Measurements from ENCODE around the gene DDX11. TPM values are rescaled to one million over a fixed set of nuclear protein-coding genes. Genes with fewer than 3 reads are reported as not detected.

Gene DDX11
- total and polyA plus RNA-seq, 2 donors (not counting 1 experiment from before 2014, with no cell fraction given), result 4.4 to 13.2 TPM

DNA sequence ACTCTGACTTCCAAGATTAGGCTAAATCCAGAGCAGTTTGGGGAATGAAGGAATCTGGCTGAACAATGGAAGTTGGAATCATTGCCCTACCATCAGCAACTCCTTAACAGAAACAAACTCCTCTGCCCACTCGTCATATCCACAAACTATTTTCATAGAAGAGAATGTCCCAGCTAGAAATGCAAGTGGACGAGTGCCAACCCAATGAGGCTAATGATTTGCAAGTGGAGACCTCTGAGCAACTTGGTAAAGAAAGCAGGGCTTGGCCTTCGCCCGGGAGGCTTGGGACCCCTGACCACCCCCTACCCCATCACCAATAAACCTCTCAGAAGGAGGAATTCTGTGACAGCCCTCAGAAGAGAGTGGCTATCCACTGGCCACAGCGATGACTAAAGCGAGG is 40.0 kb upstream of the DDX11 start:
- no peak overlapping the region for H3K4me3 ChIP-seq (replicated peaks in 1 of 4; ENCODE audit: control extremely low read depth in 1 of 4, insufficient read depth in 1 of 4, low read depth in 3 of 4, low read length in 4 of 4)
- H3K4me1 ChIP-seq (ENCODE audit: control insufficient read depth, extremely low read depth, insufficient read depth, low read length), result no peaks in the 10 kb centered on the region
- TF ChIP-seq EZH2 (IDR thresholded peaks at IDR 0.05; ENCODE audit: low read length, missing control alignments), result no peak
- TF ChIP-seq, protein P1, sequence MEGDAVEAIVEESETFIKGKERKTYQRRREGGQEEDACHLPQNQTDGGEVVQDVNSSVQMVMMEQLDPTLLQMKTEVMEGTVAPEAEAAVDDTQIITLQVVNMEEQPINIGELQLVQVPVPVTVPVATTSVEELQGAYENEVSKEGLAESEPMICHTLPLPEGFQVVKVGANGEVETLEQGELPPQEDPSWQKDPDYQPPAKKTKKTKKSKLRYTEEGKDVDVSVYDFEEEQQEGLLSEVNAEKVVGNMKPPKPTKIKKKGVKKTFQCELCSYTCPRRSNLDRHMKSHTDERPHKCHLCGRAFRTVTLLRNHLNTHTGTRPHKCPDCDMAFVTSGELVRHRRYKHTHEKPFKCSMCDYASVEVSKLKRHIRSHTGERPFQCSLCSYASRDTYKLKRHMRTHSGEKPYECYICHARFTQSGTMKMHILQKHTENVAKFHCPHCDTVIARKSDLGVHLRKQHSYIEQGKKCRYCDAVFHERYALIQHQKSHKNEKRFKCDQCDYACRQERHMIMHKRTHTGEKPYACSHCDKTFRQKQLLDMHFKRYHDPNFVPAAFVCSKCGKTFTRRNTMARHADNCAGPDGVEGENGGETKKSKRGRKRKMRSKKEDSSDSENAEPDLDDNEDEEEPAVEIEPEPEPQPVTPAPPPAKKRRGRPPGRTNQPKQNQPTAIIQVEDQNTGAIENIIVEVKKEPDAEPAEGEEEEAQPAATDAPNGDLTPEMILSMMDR (conservative IDR thresholded peaks at IDR 0.05 in 1 of 2, IDR thresholded peaks at IDR 0.05 in 1 of 2; ENCODE audit: low read depth in 1 of 2, low read length in 2 of 2), result no peak
- no peaks in the 10 kb centered on the region for H3K9me3 ChIP-seq (ENCODE audit: control insufficient read depth, insufficient read depth, low read depth, low read length)
- no peaks in the 10 kb centered on the region for H3K27me3 ChIP-seq (ENCODE audit: control insufficient read depth, insufficient read depth, low read length)
- no peak overlapping the region for H3K4me2 ChIP-seq (ENCODE audit: extremely low read depth, insufficient read depth, low read length)
- H4K20me1 ChIP-seq (ENCODE audit: control insufficient read depth, extremely low read depth, insufficient read depth, low read length), result no peaks in the 10 kb centered on the region
- no peaks in the 10 kb centered on the region for H3K36me3 ChIP-seq (ENCODE audit: control insufficient read depth, insufficient read depth, low read length)
- no peak overlapping the region for H3K27ac ChIP-seq (ENCODE audit: insufficient read depth, low read length)
- DNase-seq (ENCODE audit: low read depth in 2 of 2), result peak in 1 of 2 donors; percentile 22
- no peaks in the 10 kb centered on the region for H3K79me2 ChIP-seq (ENCODE audit: control insufficient read depth, insufficient read depth, low read length)
- H2AFZ ChIP-seq (ENCODE audit: low read length), result no peak overlapping the region
- H3K9ac ChIP-seq (ENCODE audit: insufficient read depth, low read length), result no peak overlapping the region

DNA sequence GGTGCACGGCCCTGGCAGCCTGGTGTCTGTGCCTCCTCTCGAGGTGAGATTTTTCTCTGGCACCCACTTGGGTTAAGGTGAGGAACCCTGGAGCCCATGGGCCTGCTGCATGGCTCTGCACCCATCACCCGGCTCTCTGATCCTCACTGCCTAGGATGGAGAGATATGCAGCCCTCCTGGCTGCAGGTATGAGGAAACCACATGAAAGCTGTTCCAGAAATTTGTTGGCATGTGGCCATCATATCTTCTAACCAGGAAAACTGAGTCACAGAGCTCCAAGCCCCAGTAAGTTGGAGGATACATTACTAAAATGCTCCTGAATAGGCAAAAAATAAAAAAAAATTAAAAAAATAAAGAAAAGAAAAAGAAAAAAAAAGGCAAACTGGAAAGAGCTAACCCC is 39.3 kb upstream of the DDX11 start:
- Histone ChIP-seq H3K9ac (ENCODE audit: insufficient read depth, low read length) (no peak overlapping the region), H3K9me3 (ENCODE audit: control insufficient read depth, insufficient read depth, low read depth, low read length) (no peaks in the 10 kb centered on the region), H3K27me3 (ENCODE audit: control insufficient read depth, insufficient read depth, low read length) (no peaks in the 10 kb centered on the region), H2AFZ (ENCODE audit: low read length) (no peak overlapping the region), H3K4me1 (ENCODE audit: control insufficient read depth, extremely low read depth, insufficient read depth, low read length) (no peaks in the 10 kb centered on the region), H3K36me3 (ENCODE audit: control insufficient read depth, insufficient read depth, low read length) (no peaks in the 10 kb centered on the region), H3K79me2 (ENCODE audit: control insufficient read depth, insufficient read depth, low read length) (no peaks in the 10 kb centered on the region), H3K4me3 (replicated peaks in 1 of 4; ENCODE audit: control extremely low read depth in 1 of 4, insufficient read depth in 1 of 4, low read depth in 3 of 4, low read length in 4 of 4) (no peak overlapping the region), H3K4me2 (ENCODE audit: extremely low read depth, insufficient read depth, low read length) (no peak overlapping the region), H3K27ac (ENCODE audit: insufficient read depth, low read length) (no peak overlapping the region), H4K20me1 (ENCODE audit: control insufficient read depth, extremely low read depth, insufficient read depth, low read length) (no peaks in the 10 kb centered on the region)
- no peak for TF ChIP-seq EZH2 (IDR thresholded peaks at IDR 0.05; ENCODE audit: low read length, missing control alignments)
- TF ChIP-seq, protein P1 (conservative IDR thresholded peaks at IDR 0.05 in 1 of 2, IDR thresholded peaks at IDR 0.05 in 1 of 2; ENCODE audit: low read depth in 1 of 2, low read length in 2 of 2), result no peak
- peak in 1 of 2 donors; percentile 38 for DNase-seq (ENCODE audit: low read depth in 2 of 2)

DNA sequence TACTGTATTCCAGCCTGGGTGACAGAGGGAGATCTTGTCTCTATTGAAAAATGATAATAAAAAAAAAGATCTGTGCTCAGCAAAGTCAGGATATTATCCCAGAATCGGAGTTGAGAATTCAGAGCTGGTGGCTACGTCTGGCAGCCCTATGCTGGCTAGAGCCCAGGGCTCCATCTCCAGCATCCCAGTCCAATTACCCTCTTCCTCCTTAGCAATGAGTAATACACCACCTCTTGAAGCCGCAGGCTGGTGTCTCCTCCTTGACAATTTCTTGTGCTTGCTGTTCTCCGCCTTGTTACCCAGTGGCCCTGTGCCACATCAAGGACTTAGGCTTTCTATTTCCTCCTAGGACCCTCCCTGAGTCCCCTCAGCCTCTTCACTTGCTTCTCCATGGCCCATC is 38.4 kb upstream of the DDX11 start:
- H3K9ac ChIP-seq (ENCODE audit: insufficient read depth, low read length), result no peak overlapping the region
- no peaks in the 10 kb centered on the region for H3K4me1 ChIP-seq (ENCODE audit: control insufficient read depth, extremely low read depth, insufficient read depth, low read length)
- TF ChIP-seq, protein P1 (conservative IDR thresholded peaks at IDR 0.05 in 1 of 2, IDR thresholded peaks at IDR 0.05 in 1 of 2; ENCODE audit: low read depth in 1 of 2, low read length in 2 of 2), result no peak
- no peak for TF ChIP-seq EZH2 (IDR thresholded peaks at IDR 0.05; ENCODE audit: low read length, missing control alignments)
- H4K20me1 ChIP-seq (ENCODE audit: control insufficient read depth, extremely low read depth, insufficient read depth, low read length), result no peaks in the 10 kb centered on the region
- H3K79me2 ChIP-seq (ENCODE audit: control insufficient read depth, insufficient read depth, low read length), result no peaks in the 10 kb centered on the region
- H3K4me3 ChIP-seq (replicated peaks in 1 of 4; ENCODE audit: control extremely low read depth in 1 of 4, insufficient read depth in 1 of 4, low read depth in 3 of 4, low read length in 4 of 4), result no peak overlapping the region
- H3K4me2 ChIP-seq (ENCODE audit: extremely low read depth, insufficient read depth, low read length), result no peak overlapping the region
- H3K36me3 ChIP-seq (ENCODE audit: control insufficient read depth, insufficient read depth, low read length), result no peaks in the 10 kb centered on the region
- DNase-seq (ENCODE audit: low read depth in 2 of 2), result peak in 1 of 2 donors; percentile 48
- H2AFZ ChIP-seq (ENCODE audit: low read length), result no peak overlapping the region
- H3K27ac ChIP-seq (ENCODE audit: insufficient read depth, low read length), result no peak overlapping the region
- no peaks in the 10 kb centered on the region for H3K9me3 ChIP-seq (ENCODE audit: control insufficient read depth, insufficient read depth, low read depth, low read length)
- no peaks in the 10 kb centered on the region for H3K27me3 ChIP-seq (ENCODE audit: control insufficient read depth, insufficient read depth, low read length)

All from fibroblast of lung (primary cell).